K562 (cell line): ENCODE results near the gene WT1. TPM values are rescaled to one million over a fixed set of nuclear protein-coding genes. Genes with fewer than 3 reads are reported as not detected.

ENCODE experiments used
- CREB1 ChIP-seq, 2 experiments: sonication (generic) in 1 of 2; formaldehyde crosslinking in 1 of 2; IDR thresholded peaks; 2 replicates each; pipeline versions ENCODE4 v1.6.1 to v1.8.0; 2012 to 2022; ENCODE audit warnings: inconsistent platforms in 1 of 2, mild to moderate bottlenecking in 1 of 2, missing genetic modification reagents in 1 of 2, moderate library complexity in 1 of 2
- EP400 ChIP-seq: fragments of 450-650 bp; IDR thresholded peaks from 2 replicates; pipeline ENCODE4 v1.6.1; 2017; ENCODE audit warnings: antibody characterized with exemption, mild to moderate bottlenecking, moderate library complexity
- ETS2 ChIP-seq: IDR thresholded peaks from 2 replicates; pipeline ENCODE4 v1.6.1; 2016; ENCODE audit warnings: borderline replicate concordance, missing genetic modification characterization, mild to moderate bottlenecking, moderate library complexity, missing compliant biosample characterization; ENCODE audit not compliant: poor library complexity, severe bottlenecking
- HNRNPL ChIP-seq: fragments of 200-400 bp; formaldehyde crosslinking; IDR thresholded peaks from 2 replicates; pipeline ENCODE4 v1.6.1; 2017; ENCODE audit warnings: low read depth, mild to moderate bottlenecking, low read length
- IFI16 ChIP-seq: fragments of 250-450 bp; sonication (Bioruptor Pico); IDR thresholded peaks from 2 replicates; pipeline ENCODE4 v2.1.2; 2022; ENCODE audit warnings: mild to moderate bottlenecking, inconsistent platforms
- NCOA1 ChIP-seq: fragments of 450-650 bp; IDR thresholded peaks from 2 replicates; pipeline ENCODE4 v1.6.1; 2016; ENCODE audit warnings: low read depth
- NFIC ChIP-seq: fragments of 450-650 bp; IDR thresholded peaks from 2 replicates; pipeline ENCODE4 v1.6.1; 2017; ENCODE audit warnings: mild to moderate bottlenecking, inconsistent platforms
- PHF20 ChIP-seq: fragments of 450-650 bp; IDR thresholded peaks from 2 replicates; pipeline ENCODE4 v1.6.1; 2018; ENCODE audit not compliant: partially characterized antibody
- RCOR1 ChIP-seq, 2 experiments: IDR thresholded peaks; 2 replicates each; pipeline ENCODE4 v1.6.1; 2012; ENCODE audit warnings: low read depth in 2 of 2, low read length in 2 of 2, borderline replicate concordance in 1 of 2, improper control_type of control experiment in 1 of 2
- TAF15 ChIP-seq: fragments of 200-400 bp; formaldehyde crosslinking; IDR thresholded peaks from 2 replicates; pipeline ENCODE4 v1.6.1; 2017; ENCODE audit warnings: mild to moderate bottlenecking, low read depth, low read length, moderate library complexity
- TCF3 ChIP-seq: sonication (generic); formaldehyde crosslinking; IDR thresholded peaks from 2 replicates; pipeline ENCODE4 v1.4.0; 2020; ENCODE audit warnings: mild to moderate bottlenecking, missing genetic modification reagents
- TEAD1 ChIP-seq, 2 experiments: fragments of 450-650 bp in 1 of 2; sonication (generic) in 1 of 2; formaldehyde crosslinking; IDR thresholded peaks; 2 replicates each; pipeline versions ENCODE4 v1.4.0 to v1.8.0; 2020 to 2022; ENCODE audit warnings: mild to moderate bottlenecking in 2 of 2, missing genetic modification reagents in 1 of 2
- ZNF311 ChIP-seq: fragments of 250-450 bp; sonication (Bioruptor Pico); IDR thresholded peaks from 2 replicates; pipeline ENCODE4 v1.4.0; 2020; ENCODE audit warnings: mild to moderate bottlenecking, moderate library complexity
- polyA plus RNA-seq, 8 experiments: library from polyadenylated mRNA; depleted of rRNA in 4 of 8; stranded (reverse) in 5 of 8; unstranded in 3 of 8; fragments of >200 nt; fragmentation: Nextera tagmentation in 2 of 8; fragmentation: Illumina TruSeq in 1 of 8; extraction: Ambion mirVana in 2 of 8; extraction: Trizol in 1 of 8; gene quantifications; 2 replicates each; pipeline versions ENCODE4 v1.2.1 to v1.2.3, GENCODE V29; 2011 to 2014; ENCODE audit warnings: inconsistent platforms in 1 of 8, missing spikeins in 1 of 8
- total RNA-seq, 7 experiments: library from RNA; depleted of rRNA in 6 of 7; stranded (reverse); fragments of >200 nt in 6 of 7; fragmentation: Illumina TruSeq in 2 of 7; extraction: Trizol in 2 of 7; gene quantifications; 2 replicates each; pipeline versions ENCODE4 v1.2.1 to v1.2.3, GENCODE V29; 2011 to 2021; ENCODE audit warnings: low replicate concordance in 1 of 7
- TF ChIP-seq, protein P1 (sequence below): fragments of 250-450 bp; sonication (Bioruptor Pico); IDR thresholded peaks from 2 replicates; pipeline ENCODE4 v1.5.0; 2021
- TF ChIP-seq, protein P2 (sequence below): fragments of 450-650 bp; formaldehyde crosslinking; IDR thresholded peaks from 2 replicates; pipeline ENCODE4 v1.4.0; 2022; ENCODE audit warnings: missing genetic modification characterization
- TF ChIP-seq, protein P3 (sequence below), 3 experiments: fragments of 200-800 bp in 1 of 3; sonication (Bioruptor generic) in 1 of 3; sonication (generic) in 1 of 3; formaldehyde crosslinking in 1 of 3; IDR thresholded peaks; 2 replicates each; pipeline versions ENCODE4 v1.6.1 to v1.8.0; 2016 to 2022; ENCODE audit warnings: mild to moderate bottlenecking in 2 of 3, missing compliant biosample characterization in 2 of 3, missing genetic modification characterization in 2 of 3, missing genetic modification reagents in 1 of 3
- TF ChIP-seq, protein P4 (sequence below): sonication (generic); formaldehyde crosslinking; IDR thresholded peaks from 2 replicates; pipeline ENCODE4 v1.4.0; 2020; ENCODE audit warnings: mild to moderate bottlenecking, missing genetic modification reagents
- TF ChIP-seq, protein P5 (sequence below): fragments of 250-450 bp; sonication (Bioruptor Pico); IDR thresholded peaks from 2 replicates; pipeline ENCODE4 v1.5.0; 2021; ENCODE audit warnings: mild to moderate bottlenecking, moderate library complexity

WT1 gene
- total and polyA plus RNA-seq, 9 of the 15 experiments (the other 6 are each of a cell fraction or from before 2014, with no cell fraction given) = 7.1 to 33.8 (median 19.4) TPM

DNA sequence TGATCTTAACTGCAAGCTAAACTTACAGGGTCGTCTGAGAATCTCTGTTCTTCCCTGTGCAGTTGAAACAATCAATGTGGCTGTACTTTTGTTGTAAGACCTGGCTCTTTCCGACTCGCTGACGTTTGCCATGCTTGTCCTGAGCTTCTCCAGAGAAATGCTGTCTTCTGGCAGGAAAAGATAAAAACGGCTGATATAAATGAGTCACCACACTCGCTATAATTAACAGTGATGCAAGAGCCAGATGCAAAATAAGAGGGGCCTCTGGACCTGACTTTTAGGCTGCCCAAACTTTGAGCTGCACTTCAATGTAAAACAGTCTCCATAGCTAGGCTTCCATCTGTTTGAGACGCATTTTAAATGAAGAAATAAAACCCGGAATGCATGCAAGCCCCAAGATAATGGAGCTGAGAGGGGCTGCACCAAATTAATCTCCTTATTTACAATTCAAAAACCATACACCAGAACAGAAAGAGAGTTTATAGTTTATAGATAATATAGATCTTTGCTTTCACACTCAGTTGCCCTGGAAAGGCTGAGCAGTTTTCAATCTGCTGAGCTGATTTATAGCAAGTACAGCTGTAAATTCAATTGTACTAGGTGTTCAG lies 48.5 kb downstream of the WT1 start (continued):
- TF ChIP-seq TAF15 = no peak
- TF ChIP-seq, protein P1, sequence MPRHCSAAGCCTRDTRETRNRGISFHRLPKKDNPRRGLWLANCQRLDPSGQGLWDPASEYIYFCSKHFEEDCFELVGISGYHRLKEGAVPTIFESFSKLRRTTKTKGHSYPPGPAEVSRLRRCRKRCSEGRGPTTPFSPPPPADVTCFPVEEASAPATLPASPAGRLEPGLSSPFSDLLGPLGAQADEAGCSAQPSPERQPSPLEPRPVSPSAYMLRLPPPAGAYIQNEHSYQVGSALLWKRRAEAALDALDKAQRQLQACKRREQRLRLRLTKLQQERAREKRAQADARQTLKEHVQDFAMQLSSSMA = no peak
- TF ChIP-seq HNRNPL = no peak
- no peak for TF ChIP-seq IFI16 (CRISPR knock-in tag)
- no peak for TF ChIP-seq ZNF311 (CRISPR knock-in tag)
- TF ChIP-seq, protein P2, sequence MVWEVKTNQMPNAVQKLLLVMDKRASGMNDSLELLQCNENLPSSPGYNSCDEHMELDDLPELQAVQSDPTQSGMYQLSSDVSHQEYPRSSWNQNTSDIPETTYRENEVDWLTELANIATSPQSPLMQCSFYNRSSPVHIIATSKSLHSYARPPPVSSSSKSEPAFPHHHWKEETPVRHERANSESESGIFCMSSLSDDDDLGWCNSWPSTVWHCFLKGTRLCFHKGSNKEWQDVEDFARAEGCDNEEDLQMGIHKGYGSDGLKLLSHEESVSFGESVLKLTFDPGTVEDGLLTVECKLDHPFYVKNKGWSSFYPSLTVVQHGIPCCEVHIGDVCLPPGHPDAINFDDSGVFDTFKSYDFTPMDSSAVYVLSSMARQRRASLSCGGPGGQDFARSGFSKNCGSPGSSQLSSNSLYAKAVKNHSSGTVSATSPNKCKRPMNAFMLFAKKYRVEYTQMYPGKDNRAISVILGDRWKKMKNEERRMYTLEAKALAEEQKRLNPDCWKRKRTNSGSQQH (CRISPR knock-in tag) = no peak
- TF ChIP-seq CREB1 (IDR thresholded peaks at IDR 0.05) = 0 out of 2 replicates have a peak, but pooled peaks have one; percentile 19
- TF ChIP-seq CREB1 (CRISPR knock-in tag; IDR thresholded peaks at IDR 0.05) = no peak; the same call in 1 of the 2 replicates
- TF ChIP-seq, protein P3, sequence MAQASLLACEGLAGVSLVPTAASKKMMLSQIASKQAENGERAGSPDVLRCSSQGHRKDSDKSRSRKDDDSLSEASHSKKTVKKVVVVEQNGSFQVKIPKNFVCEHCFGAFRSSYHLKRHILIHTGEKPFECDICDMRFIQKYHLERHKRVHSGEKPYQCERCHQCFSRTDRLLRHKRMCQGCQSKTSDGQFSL (CRISPR knock-in tag; IDR thresholded peaks at IDR 0.05) = no peak
- TF ChIP-seq, protein P3 (tag; IDR thresholded peaks at IDR 0.05) = no peak
- peak in 1 of 2 experiments; percentile 13; a peak in 1 of 4 replicates for TF ChIP-seq RCOR1 (IDR thresholded peaks at IDR 0.05; ENCODE audit: borderline replicate concordance in 1 of 2, low read depth in 2 of 2, low read length in 2 of 2)
- peak; percentile 54; the same call in 1 of the 2 replicates for TF ChIP-seq NCOA1
- TF ChIP-seq TCF3 (CRISPR knock-in tag) = peak; percentile 83
- TF ChIP-seq, protein P4, sequence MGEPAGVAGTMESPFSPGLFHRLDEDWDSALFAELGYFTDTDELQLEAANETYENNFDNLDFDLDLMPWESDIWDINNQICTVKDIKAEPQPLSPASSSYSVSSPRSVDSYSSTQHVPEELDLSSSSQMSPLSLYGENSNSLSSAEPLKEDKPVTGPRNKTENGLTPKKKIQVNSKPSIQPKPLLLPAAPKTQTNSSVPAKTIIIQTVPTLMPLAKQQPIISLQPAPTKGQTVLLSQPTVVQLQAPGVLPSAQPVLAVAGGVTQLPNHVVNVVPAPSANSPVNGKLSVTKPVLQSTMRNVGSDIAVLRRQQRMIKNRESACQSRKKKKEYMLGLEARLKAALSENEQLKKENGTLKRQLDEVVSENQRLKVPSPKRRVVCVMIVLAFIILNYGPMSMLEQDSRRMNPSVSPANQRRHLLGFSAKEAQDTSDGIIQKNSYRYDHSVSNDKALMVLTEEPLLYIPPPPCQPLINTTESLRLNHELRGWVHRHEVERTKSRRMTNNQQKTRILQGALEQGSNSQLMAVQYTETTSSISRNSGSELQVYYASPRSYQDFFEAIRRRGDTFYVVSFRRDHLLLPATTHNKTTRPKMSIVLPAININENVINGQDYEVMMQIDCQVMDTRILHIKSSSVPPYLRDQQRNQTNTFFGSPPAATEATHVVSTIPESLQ (CRISPR knock-in tag) = no peak
- TF ChIP-seq, protein P5, sequence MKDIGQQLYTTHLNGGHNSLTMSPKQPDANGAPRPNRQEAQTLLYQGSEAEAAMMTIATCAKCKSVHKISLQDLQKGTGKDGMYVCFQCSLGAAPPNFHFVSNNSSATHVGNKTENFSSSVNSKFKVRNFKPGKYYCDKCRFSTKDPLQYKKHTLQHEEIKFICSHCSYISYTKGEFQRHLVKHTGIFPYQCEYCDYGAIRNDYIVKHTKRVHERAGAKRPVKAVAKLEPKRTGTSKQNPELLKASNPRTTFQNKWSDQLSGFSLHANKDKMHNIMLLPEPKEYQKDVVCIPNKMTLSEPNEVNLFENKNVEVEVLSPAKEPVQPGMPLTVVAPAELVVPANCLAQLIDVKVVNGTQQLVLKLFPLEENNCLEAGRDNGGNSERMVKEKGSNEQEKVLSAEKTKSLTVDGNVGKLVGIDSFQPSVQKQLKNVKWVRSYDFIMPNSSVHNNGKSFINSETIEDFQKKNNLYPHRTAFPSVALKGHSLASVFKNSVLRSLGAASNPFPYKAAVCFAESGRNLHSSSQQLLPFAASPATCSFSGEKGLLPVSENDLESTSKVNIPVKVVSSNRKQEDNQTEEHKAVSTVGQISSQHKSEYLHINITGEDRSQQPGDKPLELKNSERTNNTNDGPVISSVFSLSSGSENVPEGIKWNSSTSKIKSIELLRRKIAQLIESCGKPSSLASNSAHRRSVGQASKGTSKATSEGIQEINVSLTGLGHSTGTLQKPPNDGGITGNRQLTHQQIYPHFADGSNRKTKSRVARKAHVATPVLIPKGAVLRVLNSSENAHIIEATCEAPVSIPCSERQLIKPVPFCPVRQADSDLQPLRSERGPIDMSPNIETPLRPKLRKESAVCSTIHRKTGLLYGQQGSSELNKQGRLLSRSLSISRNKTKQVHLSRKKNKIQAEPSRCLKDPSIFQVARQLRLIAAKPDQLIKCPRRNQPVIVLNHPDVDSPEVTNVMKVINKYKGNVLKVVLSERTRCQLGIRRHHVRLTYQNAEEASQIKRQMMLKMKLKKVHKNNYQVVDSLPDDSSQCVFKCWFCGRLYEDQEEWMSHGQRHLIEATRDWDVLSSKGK = no peak
- peak; percentile 51 for TF ChIP-seq EP400
- TF ChIP-seq PHF20 = no peak
- peak; percentile 33; the same call in 1 of the 2 replicates for TF ChIP-seq NFIC
- TF ChIP-seq ETS2 (tag) = no peak
- 0 out of 4 replicates have a peak, but pooled peaks of 1 of the 2 experiments have one; percentile 28 for TF ChIP-seq TEAD1 (CRISPR knock-in tag; IDR thresholded peaks at IDR 0.05)
